ENCODE measurements around the gene FAM171A1. TPM values are rescaled to one million over a fixed set of nuclear protein-coding genes. Genes with fewer than 3 reads are reported as not detected.
"Not testable (repeated sequence)": the region's sequence is repeated elsewhere in the genome, so short reads cannot be mapped to it uniquely, and the experiment has no call there.

Gene FAM171A1
- total RNA-seq, 2 experiments from 2014 or later: 4.8 to 5.2 TPM

DNA sequence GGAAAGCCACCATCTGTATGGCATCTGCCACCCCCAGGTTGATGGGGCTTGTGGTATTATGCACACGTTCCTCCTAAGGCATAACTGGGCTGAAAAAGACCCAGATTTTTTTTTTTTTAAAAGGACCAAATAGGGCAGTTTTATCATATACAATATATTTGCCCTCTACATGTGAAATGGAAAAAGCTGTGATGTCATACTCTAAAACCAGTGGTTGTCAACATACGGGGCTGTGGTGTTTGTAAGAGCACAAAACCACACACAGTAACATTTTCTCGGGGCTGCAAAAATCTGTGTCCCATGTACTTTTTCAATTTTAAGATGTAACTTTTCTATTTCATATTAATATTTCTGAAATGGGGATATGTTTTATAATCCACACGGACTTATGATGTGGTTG lies 34.9 kb downstream of the FAM171A1 start:
- DNase-seq: no peak
- no peak overlapping the region for H3K27ac Mint-ChIP-seq

DNA sequence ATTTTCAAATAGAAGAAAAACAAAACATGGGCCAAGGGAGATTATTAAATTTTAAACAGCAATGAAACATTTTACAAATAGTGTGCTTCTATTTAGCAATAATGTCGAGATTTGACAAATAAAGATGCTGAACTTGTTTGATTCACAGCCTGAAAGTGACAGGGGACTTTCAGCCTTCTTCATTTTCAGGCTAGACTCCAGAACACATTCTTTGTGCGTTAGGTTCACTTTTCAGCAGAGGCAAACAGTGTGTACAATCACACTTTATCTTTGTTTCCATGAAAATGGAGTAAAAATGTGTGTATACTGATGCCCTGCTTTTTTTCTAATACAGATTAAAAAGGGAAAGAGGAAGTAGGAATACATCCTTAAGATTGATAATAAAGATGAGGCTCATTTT lies 35.6 kb downstream of the FAM171A1 start:
- CTCF ChIA-PET: no interaction called here
- no peaks in the 10 kb centered on the region for H3K9me3 Mint-ChIP-seq
- H3K4me1 Mint-ChIP-seq (ENCODE audit: low read depth): no peaks in the 10 kb centered on the region
- no peaks in the 10 kb centered on the region for H3K36me3 Mint-ChIP-seq (ENCODE audit: low read depth)
- H3K27me3 Mint-ChIP-seq (ENCODE audit: low read depth): no peaks in the 10 kb centered on the region
- no peak overlapping the region for H3K4me3 Mint-ChIP-seq
- no peak for DNase-seq
- no peak overlapping the region for H3K27ac Mint-ChIP-seq
- intact Hi-C loops (cut with micrococcal nuclease): no loop called here

More for the DNA sequence above, 34.9 kb downstream of the FAM171A1 start:
- H3K36me3 Mint-ChIP-seq (ENCODE audit: low read depth): no peaks in the 10 kb centered on the region
- H3K9me3 Mint-ChIP-seq: no peaks in the 10 kb centered on the region
- intact Hi-C loops (cut with micrococcal nuclease): no loop called here
- CTCF ChIA-PET: no interaction called here
- no peaks in the 10 kb centered on the region for H3K4me1 Mint-ChIP-seq (ENCODE audit: low read depth)
- no peaks in the 10 kb centered on the region for H3K27me3 Mint-ChIP-seq (ENCODE audit: low read depth)
- H3K4me3 Mint-ChIP-seq: no peak overlapping the region

- DNase-seq: no peak
- Mint-ChIP-seq H3K27me3 (ENCODE audit: low read depth) (no peaks in the 10 kb centered on the region), H3K4me3 (no peak overlapping the region), H3K4me1 (ENCODE audit: low read depth) (no peaks in the 10 kb centered on the region), H3K36me3 (ENCODE audit: low read depth) (no peaks in the 10 kb centered on the region), H3K9me3 (no peaks in the 10 kb centered on the region), H3K27ac (no peak overlapping the region)
- CTCF ChIA-PET: no interaction called here
- intact Hi-C loops (cut with micrococcal nuclease): no loop called here
Observed at GRCh38 chr10:15334650-15335323, 36.3 kb downstream of the FAM171A1 start.

GRCh38 chr10:15333909-15334649 lies 37.0 kb downstream of the FAM171A1 start:
- CTCF ChIA-PET: interaction anchor here (0.6 kb wide), 1 partner anchor 409 kb away, joined by 4 read pairs; no protein-coding TSS in a partner anchor

GRCh38 chr10:15333181-15333580 lies 37.9 kb downstream of the FAM171A1 start:
- H3K4me1 Mint-ChIP-seq (ENCODE audit: low read depth); H3K4me3 Mint-ChIP-seq; CTCF ChIA-PET; DNase-seq; H3K9me3 Mint-ChIP-seq; H3K27ac Mint-ChIP-seq; H3K36me3 Mint-ChIP-seq (ENCODE audit: low read depth); intact Hi-C loops (cut with micrococcal nuclease); H3K27me3 Mint-ChIP-seq (ENCODE audit: low read depth): not testable (repeated sequence)

More at GRCh38 chr10:15333909-15334649, 37.0 kb downstream of the FAM171A1 start:
- no peak for DNase-seq
- intact Hi-C loops (cut with micrococcal nuclease): no loop called here
- Mint-ChIP-seq H3K9me3 (no peaks in the 10 kb centered on the region), H3K4me3 (no peak overlapping the region), H3K36me3 (ENCODE audit: low read depth) (no peaks in the 10 kb centered on the region), H3K27ac (no peak overlapping the region), H3K27me3 (ENCODE audit: low read depth) (no peaks in the 10 kb centered on the region), H3K4me1 (ENCODE audit: low read depth) (no peaks in the 10 kb centered on the region)

DNA sequence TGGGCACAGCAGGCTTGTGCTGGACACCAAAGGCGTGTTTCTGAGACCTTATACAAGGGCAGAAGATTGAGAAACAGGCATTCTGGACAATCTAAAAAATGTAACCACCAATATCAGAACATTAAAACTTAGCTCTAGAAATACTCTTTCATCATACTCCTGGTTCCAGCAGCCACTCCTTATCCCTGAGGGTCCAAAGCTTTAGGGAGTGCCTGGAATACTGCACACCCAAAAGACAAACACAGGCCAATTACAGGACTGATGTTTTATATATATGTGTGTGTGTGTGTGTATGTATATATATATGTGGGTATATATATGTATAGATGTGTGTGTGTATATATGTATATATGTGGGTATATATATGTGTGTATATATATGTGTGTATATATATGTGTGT lies 39.6 kb downstream of the FAM171A1 start:
- no peak overlapping the region for H3K27ac Mint-ChIP-seq
- CTCF ChIA-PET: interaction anchor here (0.7 kb wide), 1 partner anchor 1184 kb away, joined by 3 read pairs; no protein-coding TSS in a partner anchor
- no peaks in the 10 kb centered on the region for H3K4me1 Mint-ChIP-seq (ENCODE audit: low read depth)
- H3K36me3 Mint-ChIP-seq (ENCODE audit: low read depth): no peaks in the 10 kb centered on the region
- no peaks in the 10 kb centered on the region for H3K9me3 Mint-ChIP-seq
- no peak overlapping the region for H3K4me3 Mint-ChIP-seq
- H3K27me3 Mint-ChIP-seq (ENCODE audit: low read depth): no peaks in the 10 kb centered on the region
- intact Hi-C loops (cut with micrococcal nuclease): no loop called here
- no peak for DNase-seq

DNA sequence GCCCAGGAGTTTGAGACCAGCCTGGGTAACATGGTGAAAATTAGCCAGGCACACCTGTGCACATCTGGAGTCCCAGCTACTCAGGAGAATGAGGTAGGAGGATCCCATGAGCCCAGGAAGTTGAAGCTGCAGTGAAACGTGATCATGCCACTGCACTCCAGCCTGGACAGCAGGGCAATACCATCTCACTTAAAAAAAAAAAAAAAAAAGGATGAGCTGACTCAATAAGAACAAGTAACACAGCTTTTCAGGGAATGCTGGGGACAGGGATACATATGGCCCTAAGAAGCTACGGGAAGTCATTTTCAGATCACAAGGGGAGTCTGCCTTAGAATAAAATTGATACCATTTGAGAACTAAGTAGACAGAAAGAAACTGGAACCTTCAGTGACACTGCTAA lies 41.7 kb downstream of the FAM171A1 start:
- CTCF ChIA-PET: no interaction called here
- H3K4me3 Mint-ChIP-seq: no peak overlapping the region

GRCh38 chr10:15325944-15326284 lies 45.2 kb downstream of the FAM171A1 start:
- CTCF ChIA-PET: no interaction called here
- Mint-ChIP-seq H3K36me3 (ENCODE audit: low read depth) (no peaks in the 10 kb centered on the region), H3K27me3 (ENCODE audit: low read depth) (no peaks in the 10 kb centered on the region), H3K9me3 (no peaks in the 10 kb centered on the region), H3K27ac (no peak overlapping the region), H3K4me3 (no peak overlapping the region), H3K4me1 (ENCODE audit: low read depth) (peaks cover 7% of the 10 kb centered on the region)
- intact Hi-C loops (cut with micrococcal nuclease): no loop called here
- no peak for DNase-seq

More for the DNA sequence above, 41.7 kb downstream of the FAM171A1 start:
- Mint-ChIP-seq H3K4me1 (ENCODE audit: low read depth) (peaks cover 7% of the 10 kb centered on the region), H3K9me3 (no peaks in the 10 kb centered on the region), H3K27ac (no peak overlapping the region), H3K36me3 (ENCODE audit: low read depth) (no peaks in the 10 kb centered on the region), H3K27me3 (ENCODE audit: low read depth) (no peaks in the 10 kb centered on the region)
- DNase-seq: no peak
- intact Hi-C loops (cut with micrococcal nuclease): no loop called here

DNA sequence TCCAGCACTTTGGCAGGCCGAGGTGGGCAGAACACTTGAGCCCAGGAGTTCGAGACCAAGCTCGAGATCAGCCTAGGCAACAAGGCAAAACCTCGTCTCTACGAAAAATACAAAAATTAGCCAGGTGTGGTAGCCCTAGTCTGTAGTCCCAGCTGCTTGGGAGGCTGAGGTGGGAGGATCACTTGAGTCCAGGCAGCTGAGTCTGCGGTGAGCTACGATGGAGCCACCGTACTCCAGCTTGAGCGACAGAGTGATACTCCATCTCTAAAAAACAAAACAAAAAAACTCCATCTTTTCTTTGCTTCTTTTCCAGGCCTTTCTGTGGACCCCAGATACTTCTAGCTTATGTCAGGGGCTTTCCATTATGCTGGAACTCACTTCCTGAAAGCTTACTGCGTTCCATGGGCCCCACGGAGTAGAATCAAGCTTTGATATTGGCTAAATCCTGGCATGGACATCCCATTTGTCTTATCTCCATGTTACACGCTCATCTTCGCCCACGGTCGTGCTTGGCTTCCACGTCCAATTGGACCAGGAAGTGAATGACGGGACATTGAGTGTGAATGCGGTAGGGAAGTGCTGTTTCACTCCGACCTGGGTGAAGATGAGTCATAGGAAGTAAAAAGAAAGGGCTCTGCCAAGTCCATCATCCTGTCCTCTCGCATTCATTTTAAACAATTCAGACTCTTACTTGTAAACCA lies 45.7 kb downstream of the FAM171A1 start:
- H3K4me3 Mint-ChIP-seq: no peak overlapping the region
- intact Hi-C loops (cut with micrococcal nuclease): no loop called here
- H3K27me3 Mint-ChIP-seq (ENCODE audit: low read depth): no peaks in the 10 kb centered on the region
- H3K4me1 Mint-ChIP-seq (ENCODE audit: low read depth): peaks cover 7% of the 10 kb centered on the region
- no peak for DNase-seq
- no peak overlapping the region for H3K27ac Mint-ChIP-seq
- no peaks in the 10 kb centered on the region for H3K9me3 Mint-ChIP-seq
- CTCF ChIA-PET: no interaction called here
- H3K36me3 Mint-ChIP-seq (ENCODE audit: low read depth): no peaks in the 10 kb centered on the region

GRCh38 chr10:15324611-15325010 lies 46.5 kb downstream of the FAM171A1 start:
- Mint-ChIP-seq H3K9me3 (no peaks in the 10 kb centered on the region), H3K4me3 (no peak overlapping the region), H3K27me3 (ENCODE audit: low read depth) (no peaks in the 10 kb centered on the region), H3K27ac (no peak overlapping the region), H3K36me3 (ENCODE audit: low read depth) (no peaks in the 10 kb centered on the region), H3K4me1 (ENCODE audit: low read depth) (peaks cover 7% of the 10 kb centered on the region)
- CTCF ChIA-PET: no interaction called here
- DNase-seq: no peak
- intact Hi-C loops (cut with micrococcal nuclease): no loop called here

- CTCF ChIA-PET: no interaction called here
- Mint-ChIP-seq H3K36me3 (ENCODE audit: low read depth) (no peaks in the 10 kb centered on the region), H3K27me3 (ENCODE audit: low read depth) (no peaks in the 10 kb centered on the region), H3K9me3 (no peaks in the 10 kb centered on the region), H3K4me3 (no peak overlapping the region), H3K4me1 (ENCODE audit: low read depth) (peaks cover 7% of the 10 kb centered on the region), H3K27ac (no peak overlapping the region)
- intact Hi-C loops (cut with micrococcal nuclease): no loop called here
- DNase-seq: no peak
Observed at GRCh38 chr10:15324113-15324512, 47.0 kb downstream of the FAM171A1 start.

DNA sequence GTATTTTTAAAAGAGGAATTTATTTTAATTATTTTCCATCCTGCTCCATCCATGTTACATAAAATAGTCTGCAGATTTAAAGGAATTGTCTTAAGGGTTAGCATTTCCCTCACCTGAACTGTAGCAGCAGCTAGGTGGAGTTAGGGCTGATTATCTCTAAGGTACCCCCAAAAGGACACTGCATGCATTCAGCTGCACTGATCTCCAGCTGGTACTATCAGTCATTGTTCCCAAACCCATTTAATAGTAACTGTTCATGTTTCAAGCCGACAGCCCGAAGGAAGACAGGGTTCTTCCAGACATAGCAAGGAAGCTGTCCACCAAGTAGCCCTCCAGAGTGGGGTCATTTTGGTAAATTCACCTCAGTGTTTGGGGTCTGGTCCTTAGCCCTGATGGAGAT lies 48.7 kb downstream of the FAM171A1 start:
- CTCF ChIA-PET: interaction anchor here (0.6 kb wide), 1 partner anchor 109 kb away, joined by 3 read pairs; no protein-coding TSS in a partner anchor

More for the DNA sequence above, 48.7 kb downstream of the FAM171A1 start:
- intact Hi-C loops (cut with micrococcal nuclease): no loop called here
- Mint-ChIP-seq H3K4me3 (no peak overlapping the region), H3K36me3 (ENCODE audit: low read depth) (no peaks in the 10 kb centered on the region), H3K27me3 (ENCODE audit: low read depth) (no peaks in the 10 kb centered on the region), H3K4me1 (ENCODE audit: low read depth) (peaks cover 7% of the 10 kb centered on the region), H3K9me3 (no peaks in the 10 kb centered on the region), H3K27ac (no peak overlapping the region)
- DNase-seq: no peak
